GM03348 (cell line): ENCODE data around the gene RGS10.
A peak's percentile ranks its signal among the peaks of the same experiment; 100 is the strongest.

Experiments used
- DNase-seq: peaks from one replicate; pipeline ENCODE4 v3.0.0; 2012; ENCODE audit warnings: low spot score

Gene RGS10

DNA sequence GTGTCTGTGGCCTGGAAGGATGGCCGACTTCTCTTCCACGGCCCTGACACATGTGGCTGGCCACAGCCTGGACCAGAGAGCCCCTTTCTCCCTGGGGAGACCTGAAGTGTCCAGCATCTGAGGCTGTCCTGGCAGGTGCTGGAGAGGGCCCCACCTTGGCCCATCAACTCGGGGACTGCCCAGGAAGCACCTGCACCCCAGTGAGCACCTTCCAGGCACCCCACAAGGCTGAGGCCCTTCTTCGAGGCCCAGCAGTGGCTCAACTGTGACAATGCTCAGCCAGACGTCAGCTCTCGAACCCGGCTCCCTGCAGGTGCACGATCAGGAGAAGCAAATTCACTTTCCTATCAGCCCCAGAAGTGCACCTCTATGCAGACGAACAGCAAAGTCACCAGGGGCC lies 24.3 kb downstream of the RGS10 start:
- DNase-seq = no peak

DNA sequence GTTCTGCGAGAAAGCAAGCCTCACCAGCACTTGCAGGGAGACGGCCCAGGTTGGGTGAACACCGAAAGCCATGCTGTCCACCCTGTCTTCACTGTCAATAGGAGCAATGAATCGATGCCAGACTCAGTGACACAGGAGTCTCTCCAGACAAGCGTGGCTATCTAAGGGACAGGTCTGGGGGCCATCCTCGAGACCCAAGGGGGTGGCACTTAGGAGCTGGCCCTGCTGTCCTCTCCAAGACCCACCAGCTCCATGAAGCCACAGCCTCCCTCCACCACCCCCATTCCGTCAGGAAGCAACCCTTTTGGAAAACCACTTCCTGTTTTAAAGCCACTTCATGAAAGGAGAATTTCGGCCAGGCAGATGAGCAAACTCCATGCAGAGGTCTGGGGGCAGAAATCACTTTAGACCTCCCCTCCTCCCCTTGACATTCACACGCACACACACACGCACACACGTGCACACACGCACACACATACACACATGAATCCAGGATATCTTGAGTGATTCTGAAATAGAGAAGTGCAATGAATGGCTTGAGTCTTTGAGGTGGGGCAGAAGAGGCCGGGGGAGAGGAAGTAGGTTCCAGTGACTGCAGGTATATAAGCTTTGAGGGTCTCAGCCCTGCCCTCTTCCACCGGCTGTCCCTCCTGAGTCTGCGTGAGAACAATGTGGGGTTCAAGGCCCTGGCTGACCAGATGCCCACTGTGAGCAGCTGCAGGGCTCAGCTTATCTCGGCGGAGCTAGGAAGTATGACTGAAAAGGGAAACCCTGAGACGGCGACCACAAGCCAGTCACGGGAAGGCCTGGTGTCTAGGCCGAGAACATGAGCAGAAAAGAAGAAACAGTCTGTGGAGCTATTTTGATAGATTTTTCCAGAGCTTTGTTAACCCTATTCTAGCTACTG lies 25.0 kb downstream of the RGS10 start:
- DNase-seq = peak; percentile 55

DNA sequence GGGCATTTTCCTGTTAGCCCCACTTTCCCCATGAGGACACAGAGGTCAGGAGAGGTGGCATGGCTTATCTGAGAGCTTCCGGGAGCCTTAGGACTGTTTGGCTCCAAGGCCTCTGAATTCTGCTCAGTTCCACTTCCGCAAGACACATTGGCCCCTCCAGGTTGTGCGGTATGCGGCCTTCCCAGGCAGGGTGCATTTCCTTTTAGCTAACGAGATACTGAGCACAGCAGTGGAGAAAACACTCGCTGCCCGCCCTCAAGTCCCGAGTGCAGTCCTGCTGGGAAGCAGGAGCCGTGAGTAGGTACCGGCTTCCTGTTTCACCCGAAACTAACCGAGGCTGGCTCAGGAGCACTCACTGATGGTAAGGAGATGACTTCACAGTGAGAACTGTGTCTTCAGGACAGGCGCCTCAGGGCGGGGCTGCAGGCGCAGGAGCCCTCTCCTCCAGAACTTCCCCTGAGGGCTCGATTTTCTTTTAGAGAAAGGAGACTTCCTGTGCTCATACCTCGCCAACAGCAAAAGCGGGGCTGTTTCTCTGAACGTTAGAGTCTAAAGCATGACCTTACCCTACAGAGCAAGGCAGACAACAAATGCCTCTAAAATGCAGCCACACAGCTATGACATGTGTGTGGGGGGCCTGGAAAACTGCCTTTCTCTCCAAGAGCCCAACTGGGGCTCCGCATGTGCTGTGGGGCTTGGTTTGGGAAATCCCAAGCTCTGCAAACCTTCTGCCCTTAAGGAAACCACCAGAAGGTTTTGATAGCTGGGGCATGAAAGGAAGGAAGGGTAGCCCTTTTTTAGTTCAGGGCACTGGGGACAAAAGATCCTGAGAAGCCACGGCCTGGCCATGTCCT lies 25.9 kb downstream of the RGS10 start:
- no peak for DNase-seq

DNA sequence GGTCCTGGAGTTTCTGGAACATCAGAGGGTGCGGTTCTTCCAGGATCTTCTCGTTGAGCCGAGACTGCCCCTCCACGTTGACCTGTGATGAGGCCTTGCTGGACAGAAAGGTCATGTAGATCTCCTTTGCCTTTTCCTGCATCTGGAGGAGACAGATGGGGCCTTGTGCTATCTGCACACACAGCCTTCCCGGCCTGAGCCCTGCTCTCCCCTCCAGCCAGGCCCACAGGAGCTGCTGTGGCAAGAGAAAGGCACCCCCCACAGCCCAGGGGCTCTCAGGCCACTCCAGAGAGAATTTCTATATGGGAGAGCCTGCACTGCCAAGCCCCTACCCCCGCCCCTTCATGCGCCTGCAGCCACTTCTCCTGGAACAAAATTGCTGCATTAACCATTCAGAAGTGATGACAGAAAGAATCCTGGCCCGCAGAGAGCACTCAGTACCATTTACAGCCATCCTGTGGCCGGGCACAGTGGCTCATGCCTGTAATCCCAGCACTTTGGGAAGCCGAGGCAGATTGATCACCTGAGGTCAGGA lies 26.9 kb downstream of the RGS10 start:
- DNase-seq = no peak

GRCh38 chr10:119514819-119515218 lies 27.7 kb downstream of the RGS10 start:
- no peak for DNase-seq

DNA sequence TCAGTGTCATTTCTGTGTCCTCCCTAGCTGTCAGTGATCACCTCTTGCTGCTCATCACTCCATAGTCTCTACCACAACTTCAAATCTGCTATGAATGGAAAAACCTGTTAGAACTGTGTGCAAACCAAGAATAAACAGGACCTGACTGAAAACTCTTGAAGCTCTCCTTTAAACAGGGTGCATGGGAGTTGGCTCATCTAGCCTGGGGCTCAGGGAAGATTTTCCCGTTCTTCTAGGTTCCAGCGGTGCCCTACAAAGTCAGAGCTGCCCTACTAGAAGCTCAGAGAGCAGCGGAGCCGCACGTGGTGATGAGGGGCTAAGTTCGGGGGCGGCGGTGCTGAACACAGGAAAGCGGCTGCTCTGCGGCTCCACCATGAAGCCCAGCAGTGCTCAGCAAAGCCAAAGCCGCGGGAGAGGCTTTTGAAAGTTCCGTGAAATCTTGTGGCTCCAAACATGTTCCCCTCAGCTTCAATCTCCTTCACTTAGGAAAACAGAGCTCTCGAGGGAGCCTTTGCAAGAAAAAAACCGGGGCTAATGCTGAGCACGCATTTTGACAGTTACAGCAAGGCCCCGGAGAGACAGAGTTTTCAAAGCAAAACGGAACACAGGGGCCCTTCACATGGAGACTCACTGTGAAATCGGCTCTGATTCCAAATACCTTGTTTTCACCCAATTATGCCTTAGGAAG lies 30.5 kb downstream of the RGS10 start:
- no peak for DNase-seq

GRCh38 chr10:119509909-119510451 lies 32.5 kb downstream of the RGS10 start:
- no peak for DNase-seq

DNA sequence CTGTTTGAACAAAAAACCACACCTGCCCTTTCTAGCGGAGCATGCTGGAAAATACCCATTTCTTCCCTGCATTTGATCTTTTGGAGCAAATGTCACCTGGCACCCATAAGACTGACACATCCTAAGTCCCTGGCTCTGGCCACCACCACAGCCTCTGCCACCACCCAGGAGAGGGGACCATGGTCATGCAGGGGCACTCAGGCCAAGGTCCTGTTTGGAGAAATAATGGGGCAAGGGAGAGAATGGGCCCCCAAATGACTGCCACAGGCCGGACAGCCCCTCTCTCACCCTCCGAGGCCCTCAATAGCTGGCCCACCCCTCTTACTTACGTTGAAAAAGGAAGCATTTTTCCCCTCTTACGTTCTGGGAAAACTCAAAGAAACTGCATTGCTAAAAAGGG lies 35.4 kb downstream of the RGS10 start:
- no peak for DNase-seq

GRCh38 chr10:119505588-119506315 lies 36.8 kb downstream of the RGS10 start:
- no peak for DNase-seq

GRCh38 chr10:119505131-119505551 lies 37.4 kb downstream of the RGS10 start:
- DNase-seq = no peak

- DNase-seq = no peak
Measured at GRCh38 chr10:119504651-119505050, 37.9 kb downstream of the RGS10 start.

DNA sequence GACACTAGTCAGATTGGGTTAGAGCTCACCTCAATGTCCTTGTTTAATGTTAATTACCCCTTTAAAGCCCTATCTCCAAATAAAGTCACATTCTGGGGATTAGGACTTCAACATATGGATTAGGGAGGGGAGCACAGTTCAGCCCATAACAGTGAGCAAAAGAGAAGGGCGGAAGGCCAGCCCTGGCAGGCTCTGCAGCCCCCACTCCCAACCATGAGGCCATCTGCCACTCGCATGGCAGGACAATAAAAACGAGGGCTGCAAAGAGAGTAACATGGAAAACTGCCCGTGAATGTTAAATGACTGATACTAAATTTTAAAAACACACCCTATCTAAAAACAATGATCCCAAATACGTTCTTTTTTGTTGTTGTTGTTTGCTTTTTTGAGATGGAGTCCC lies 38.7 kb downstream of the RGS10 start:
- no peak for DNase-seq

- no peak for DNase-seq
Measured at GRCh38 chr10:119502618-119503155, 39.8 kb downstream of the RGS10 start.

- DNase-seq = no peak
Measured at GRCh38 chr10:119502209-119502608, 40.3 kb downstream of the RGS10 start.

DNA sequence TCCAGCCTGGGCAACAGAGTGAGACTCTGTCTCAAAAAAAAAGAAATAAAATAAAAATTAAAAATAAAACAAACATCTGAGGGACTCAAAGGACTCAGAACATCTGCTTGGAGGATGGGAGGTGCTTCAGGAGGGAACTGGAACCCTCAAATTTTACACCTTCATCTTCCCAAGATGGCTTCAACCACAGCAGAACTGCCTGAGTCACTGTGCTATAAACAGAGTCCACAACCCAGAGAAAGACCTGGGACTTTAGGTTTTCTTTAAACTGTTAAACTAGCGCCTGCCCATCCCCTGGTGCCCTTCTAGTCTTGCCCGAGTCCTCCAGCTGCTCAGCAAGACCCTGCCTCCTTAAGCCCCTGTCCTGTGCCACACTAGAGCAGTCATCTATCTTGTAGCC lies 40.8 kb downstream of the RGS10 start:
- DNase-seq = no peak

GRCh38 chr10:119500821-119501220 lies 41.7 kb downstream of the RGS10 start:
- DNase-seq = no peak

- DNase-seq = no peak
Measured at GRCh38 chr10:119500123-119500795, 42.3 kb downstream of the RGS10 start.

- no peak for DNase-seq
Measured at GRCh38 chr10:119499677-119500002, 42.9 kb downstream of the RGS10 start.

GRCh38 chr10:119498889-119499676 lies 43.4 kb downstream of the RGS10 start:
- no peak for DNase-seq

GRCh38 chr10:119497243-119497642 lies 45.3 kb downstream of the RGS10 start:
- no peak for DNase-seq
